ENCODE results near the gene CFAP99. TPM values are rescaled to one million over a fixed set of nuclear protein-coding genes. Genes with fewer than 3 reads are reported as not detected.

Gene CFAP99
- total and polyA plus RNA-seq, 2 of the 8 experiments (the other 6 are each of a cell fraction or from before 2014, with no cell fraction given): not detected

GRCh38 chr4:2373532-2373931, 45.2 kb upstream of the CFAP99 start (continued):
- TF ChIP-seq POU5F1 (IDR thresholded peaks at IDR 0.05; ENCODE audit: low read depth, low read length) (no peak), SIX5 (IDR thresholded peaks at IDR 0.05; ENCODE audit: low read depth, low read length) (no peak), POLR2A (IDR thresholded peaks at IDR 0.05; ENCODE audit: control extremely low read depth in 1 of 2, low read depth in 2 of 2, low read length in 2 of 2) (no peak), CTCF (IDR thresholded peaks at IDR 0.05; ENCODE audit: control extremely low read depth in 1 of 3, insufficient read depth in 1 of 3, low read depth in 1 of 3, low read length in 3 of 3) (no peak)

All from H1 (cell line).